Effector memory CD4-positive, alpha-beta T cell (primary cell): ENCODE results near the gene PROS1.
"Not testable (repeated sequence)": the region's sequence is repeated elsewhere in the genome, so short reads cannot be mapped to it uniquely, and the experiment has no call there.

Source experiments
- DNase-seq, 3 donors: peaks; one replicate each; pipeline ENCODE4 v3.0.0-alpha.2; 2020
- H3K27ac ChIP-seq: 2 replicates; pipeline ENCODE4 v1.7.0; 2013; ENCODE audit warnings: mild to moderate bottlenecking, low read length, moderate library complexity; ENCODE audit not compliant: insufficient read depth, poor library complexity, severe bottlenecking
- H3K27me3 ChIP-seq: replicated peaks from 2 replicates; pipeline ENCODE4 v1.7.0; 2013; ENCODE audit warnings: mild to moderate bottlenecking, low read length; ENCODE audit not compliant: insufficient read depth, control insufficient read depth, poor library complexity, severe bottlenecking
- H3K36me3 ChIP-seq: 2 replicates; pipeline ENCODE4 v1.7.0; 2013; ENCODE audit warnings: mild to moderate bottlenecking, low read length, moderate library complexity; ENCODE audit not compliant: control insufficient read depth, insufficient read depth
- H3K4me1 ChIP-seq: 2 replicates; pipeline ENCODE4 v1.7.0; 2013; ENCODE audit warnings: low read length, mild to moderate bottlenecking; ENCODE audit not compliant: control insufficient read depth, insufficient read depth, poor library complexity, severe bottlenecking
- H3K4me3 ChIP-seq: 2 replicates; pipeline ENCODE4 v1.7.0; 2013; ENCODE audit warnings: low read length, low read depth, mild to moderate bottlenecking; ENCODE audit not compliant: insufficient read depth, poor library complexity, severe bottlenecking
- H3K9me3 ChIP-seq: 2 replicates; pipeline ENCODE4 v1.7.0; 2013; ENCODE audit warnings: mild to moderate bottlenecking, low read length, moderate library complexity; ENCODE audit not compliant: control insufficient read depth

PROS1 gene

GRCh38 chr3:93981649-93982048 lies 8.0 kb upstream of the PROS1 start:
- H3K36me3 ChIP-seq: no peaks in the 10 kb centered on the region
- no peaks in the 10 kb centered on the region for H3K27me3 ChIP-seq
- no peaks in the 10 kb centered on the region for H3K9me3 ChIP-seq
- no peak for DNase-seq
- no peak overlapping the region for H3K4me3 ChIP-seq
- no peak overlapping the region for H3K27ac ChIP-seq
- no peaks in the 10 kb centered on the region for H3K4me1 ChIP-seq

GRCh38 chr3:93979850-93980676 lies 6.4 kb upstream of the PROS1 start, which contains the start of gene ARL13B:
Gene ARL13B (plus strand): TSS chr3:93980155. CDS start chr3:93980424, 269 bp downstream.
- H3K27me3 ChIP-seq: no peaks in the 10 kb centered on the region
- H3K9me3 ChIP-seq: no peaks in the 10 kb centered on the region
- peak; percentile 88 to 94 (median 91) for DNase-seq
- H3K4me1 ChIP-seq: no peaks in the 10 kb centered on the region
- H3K36me3 ChIP-seq: no peaks in the 10 kb centered on the region
- H3K4me3 ChIP-seq: peak within 1 kb of the TSS; percentile 98
- peak within 1 kb of the TSS; percentile 93 for H3K27ac ChIP-seq

- H3K27ac ChIP-seq: no peak overlapping the region
- H3K36me3 ChIP-seq: no peaks in the 10 kb centered on the region
- H3K27me3 ChIP-seq: no peaks in the 10 kb centered on the region
- H3K4me3 ChIP-seq: no peak overlapping the region
- H3K9me3 ChIP-seq: no peaks in the 10 kb centered on the region
- no peak for DNase-seq
- no peaks in the 10 kb centered on the region for H3K4me1 ChIP-seq
Observed at GRCh38 chr3:93969997-93970396, 3.7 kb downstream of the PROS1 start.

- H3K36me3 ChIP-seq: no peaks in the 10 kb centered on the region
- no peaks in the 10 kb centered on the region for H3K4me1 ChIP-seq
- no peak overlapping the region for H3K27ac ChIP-seq
- DNase-seq: no peak
- H3K9me3 ChIP-seq: no peaks in the 10 kb centered on the region
- no peaks in the 10 kb centered on the region for H3K27me3 ChIP-seq
- no peak overlapping the region for H3K4me3 ChIP-seq
Observed at GRCh38 chr3:93969443-93969842, 4.3 kb downstream of the PROS1 start.

- H3K9me3 ChIP-seq, H3K27ac ChIP-seq, H3K27me3 ChIP-seq, H3K4me3 ChIP-seq, H3K36me3 ChIP-seq, H3K4me1 ChIP-seq, DNase-seq: not testable (repeated sequence)
Observed at GRCh38 chr3:93965106-93965505, 8.6 kb downstream of the PROS1 start.

GRCh38 chr3:93962798-93963197 lies 10.9 kb downstream of the PROS1 start:
- Histone ChIP-seq H3K27me3 (no peaks in the 10 kb centered on the region), H3K27ac (no peak overlapping the region), H3K4me3 (no peak overlapping the region), H3K36me3 (no peaks in the 10 kb centered on the region), H3K9me3 (no peaks in the 10 kb centered on the region), H3K4me1 (no peaks in the 10 kb centered on the region)
- DNase-seq: no peak

- H3K36me3 ChIP-seq: no peaks in the 10 kb centered on the region
- H3K27ac ChIP-seq: no peak overlapping the region
- H3K9me3 ChIP-seq: no peaks in the 10 kb centered on the region
- H3K4me1 ChIP-seq: no peaks in the 10 kb centered on the region
- no peak overlapping the region for H3K4me3 ChIP-seq
- no peak for DNase-seq
- H3K27me3 ChIP-seq: no peaks in the 10 kb centered on the region
Observed at GRCh38 chr3:93961489-93961888, 12.2 kb downstream of the PROS1 start.

- no peaks in the 10 kb centered on the region for H3K27me3 ChIP-seq
- H3K4me3 ChIP-seq: no peak overlapping the region
- no peaks in the 10 kb centered on the region for H3K9me3 ChIP-seq
- DNase-seq: no peak
- H3K27ac ChIP-seq: no peak overlapping the region
- no peaks in the 10 kb centered on the region for H3K36me3 ChIP-seq
- H3K4me1 ChIP-seq: no peaks in the 10 kb centered on the region
Observed at GRCh38 chr3:93961026-93961425, 12.7 kb downstream of the PROS1 start.

- not testable (repeated sequence) for DNase-seq, H3K4me3 ChIP-seq, H3K4me1 ChIP-seq, H3K36me3 ChIP-seq, H3K27me3 ChIP-seq, H3K27ac ChIP-seq, H3K9me3 ChIP-seq
Observed at GRCh38 chr3:93949958-93950357, 23.7 kb downstream of the PROS1 start.

- H3K27ac ChIP-seq, H3K36me3 ChIP-seq, DNase-seq, H3K4me1 ChIP-seq, H3K27me3 ChIP-seq, H3K9me3 ChIP-seq, H3K4me3 ChIP-seq: not testable (repeated sequence)
Observed at GRCh38 chr3:93937485-93937884, 36.2 kb downstream of the PROS1 start.
